HL-60/S4 (cell line): Measurements from ENCODE around the gene EFNA3.

Experiments
- in situ Hi-C: fragments of 300-500 bp; cut with MboI; formaldehyde crosslinking; loops from 2 replicates; pipeline ENCODE4 v1.14.3; 2022; ENCODE audit warnings: low sequenced_read_pairs

EFNA3 gene

GRCh38 chr1:155078469-155079209 lies at the start of gene EFNA3:
TSS of gene EFNA3 (plus strand) at chr1:155078837. CDS start at chr1:155078942, 105 bp downstream.
- in situ Hi-C loops: no loop called here

- in situ Hi-C loops: no loop called here
These were observed 49.0 kb upstream of the EFNA3 start for GRCh38 chr1:155029513-155030242.

GRCh38 chr1:155030243-155030795 lies 48.3 kb upstream of the EFNA3 start:
- in situ Hi-C loops: no loop called here

- in situ Hi-C loops: no loop called here
These were observed 47.7 kb upstream of the EFNA3 start for GRCh38 chr1:155030899-155031298.

- in situ Hi-C loops: no loop called here
These were observed 45.8 kb upstream of the EFNA3 start for GRCh38 chr1:155032886-155033285.

GRCh38 chr1:155033524-155033923 lies 45.1 kb upstream of the EFNA3 start, which contains the start of the genes DCST1 and DCST2:
TSS of gene DCST1 (plus strand) at chr1:155033824. CDS start at chr1:155034037, 213 bp downstream.
TSS of gene DCST2 (minus strand) at chr1:155033781. CDS start at chr1:155033701, 80 bp downstream.
- in situ Hi-C loops: no loop called here

GRCh38 chr1:155034318-155035208 lies 44.1 kb upstream of the EFNA3 start:
- in situ Hi-C loops: no loop called here

- in situ Hi-C loops: no loop called here
These were observed 42.7 kb upstream of the EFNA3 start for GRCh38 chr1:155035936-155036335.

- in situ Hi-C loops: no loop called here
These were observed 41.6 kb upstream of the EFNA3 start for GRCh38 chr1:155037043-155037442.

- in situ Hi-C loops: no loop called here
These were observed 40.7 kb upstream of the EFNA3 start for GRCh38 chr1:155037851-155038441.

- in situ Hi-C loops: no loop called here
These were observed 39.9 kb upstream of the EFNA3 start for GRCh38 chr1:155038602-155039307.

- in situ Hi-C loops: no loop called here
These were observed 39.3 kb upstream of the EFNA3 start for GRCh38 chr1:155039308-155039669.

- in situ Hi-C loops: no loop called here
These were observed 38.1 kb upstream of the EFNA3 start for GRCh38 chr1:155040358-155041093.

GRCh38 chr1:155042789-155043188 lies 35.8 kb upstream of the EFNA3 start:
- in situ Hi-C loops: no loop called here

GRCh38 chr1:155043301-155043702 lies 35.3 kb upstream of the EFNA3 start:
- in situ Hi-C loops: no loop called here

GRCh38 chr1:155043793-155044192 lies 34.8 kb upstream of the EFNA3 start:
- in situ Hi-C loops: no loop called here

- in situ Hi-C loops: no loop called here
These were observed 34.3 kb upstream of the EFNA3 start for GRCh38 chr1:155044365-155044764.

GRCh38 chr1:155044812-155045657 lies 33.6 kb upstream of the EFNA3 start:
- in situ Hi-C loops: no loop called here
